HG02623 (cell line): ENCODE measurements around the gene ACSL1.
"Not testable (repeated sequence)": the region's sequence is repeated elsewhere in the genome, so short reads cannot be mapped to it uniquely, and the experiment has no call there.

ENCODE experiments used
- ATAC-seq: cut with Tn5 transposase; IDR thresholded peaks from one replicate; pipeline ENCODE4 v1.9.1; 2021; ENCODE audit warnings: moderate library complexity; ENCODE audit not compliant: unreplicated experiment

ACSL1 gene

DNA sequence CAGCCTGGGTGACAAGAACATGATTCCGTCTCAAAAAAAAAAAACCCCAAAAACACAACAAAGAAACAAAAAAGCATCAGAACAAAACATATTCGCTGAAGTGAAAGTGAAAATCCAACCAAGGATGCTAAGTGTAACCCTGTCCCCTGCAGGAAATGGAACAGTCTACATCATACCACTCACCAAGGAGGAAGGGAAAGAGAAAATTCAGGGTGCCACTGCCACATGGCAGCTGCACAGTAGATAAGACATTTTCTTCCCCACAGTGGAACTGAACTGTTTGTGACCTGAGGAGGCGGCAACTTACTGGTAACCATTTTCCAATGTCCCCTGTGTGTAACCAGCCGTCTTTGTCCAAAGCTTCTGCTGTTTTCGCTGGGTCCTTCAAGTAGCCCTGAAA, 63.7 kb downstream of the ACSL1 start:
- ATAC-seq, result peak; percentile 95

DNA sequence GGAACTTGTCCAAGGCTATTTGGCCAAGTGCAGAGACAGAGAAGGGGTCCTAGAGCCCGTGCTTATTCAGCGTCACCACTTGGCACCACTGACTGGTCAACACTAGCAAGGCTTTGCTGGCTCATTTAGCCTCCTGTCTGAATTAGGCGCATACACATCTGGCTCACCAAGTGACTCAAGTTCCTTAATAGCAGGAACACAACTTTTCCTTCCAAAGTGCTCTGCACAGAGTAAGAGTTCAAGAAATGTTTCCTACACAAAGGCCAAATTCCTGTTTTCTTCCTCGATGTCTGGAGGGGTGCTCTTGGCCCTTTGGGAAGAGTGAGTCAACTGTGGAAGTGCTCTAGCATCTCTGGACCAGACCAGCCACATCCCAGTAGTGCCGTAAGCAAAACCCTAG, 65.1 kb downstream of the ACSL1 start:
- no peak for ATAC-seq

- no peak for ATAC-seq
Observed at GRCh38 chr4:184757810-184758209, 68.0 kb downstream of the ACSL1 start.

DNA sequence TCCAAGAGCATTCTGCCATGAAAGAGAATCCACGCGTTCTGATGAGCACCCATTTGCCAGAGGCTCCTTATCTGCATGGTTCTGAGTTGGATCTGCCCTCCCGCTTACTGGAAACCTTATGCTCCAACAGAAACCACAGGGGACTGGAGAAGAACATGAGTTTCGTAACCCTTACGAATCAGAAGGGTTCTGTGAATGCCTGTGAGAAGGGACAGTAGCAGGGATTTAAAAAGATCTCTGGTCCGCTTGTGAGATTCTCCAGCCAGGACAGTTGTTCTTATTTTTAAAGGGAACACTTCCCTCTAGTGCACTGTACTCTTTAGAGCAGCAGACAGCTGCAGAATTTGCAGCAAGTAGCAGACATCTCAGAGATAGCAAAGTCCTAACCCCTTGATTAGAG, 69.4 kb downstream of the ACSL1 start:
- no peak for ATAC-seq

GRCh38 chr4:184755278-184755677, 70.5 kb downstream of the ACSL1 start:
- ATAC-seq, result no peak

GRCh38 chr4:184752496-184753275, 73.1 kb downstream of the ACSL1 start:
- no peak for ATAC-seq

- ATAC-seq, result no peak
Observed at GRCh38 chr4:184751585-184751956, 74.2 kb downstream of the ACSL1 start.

DNA sequence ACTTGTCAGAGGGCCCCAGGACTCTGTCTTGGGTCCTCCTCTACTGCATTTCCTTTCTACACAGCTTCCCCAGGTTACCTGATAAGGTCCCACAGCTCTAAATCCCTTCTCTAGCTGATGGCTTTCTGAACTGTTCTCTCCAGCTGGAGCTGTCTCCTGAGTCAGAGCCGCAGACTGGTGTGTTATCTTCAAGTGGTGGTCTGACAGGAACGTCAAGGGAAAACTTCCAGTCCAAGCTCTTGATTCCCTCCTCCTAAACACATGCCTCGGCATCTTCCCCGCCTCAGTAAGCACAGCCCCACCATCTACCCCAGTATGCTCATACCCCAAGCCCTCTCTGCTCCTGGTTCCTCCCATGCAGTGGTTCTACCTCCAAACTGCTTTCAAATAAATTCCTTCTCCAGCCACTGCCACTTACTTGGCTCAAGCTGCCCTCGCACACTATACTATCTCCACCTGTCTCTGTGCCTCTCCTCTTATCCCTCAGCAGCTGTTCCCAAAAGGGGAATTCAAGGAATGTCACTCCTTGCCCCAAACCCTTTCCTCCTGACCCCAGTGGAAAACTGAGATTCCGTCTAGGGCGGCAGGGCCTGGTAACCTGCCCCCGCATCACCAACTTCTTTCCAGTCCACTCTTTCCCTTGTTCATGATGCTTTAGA, 74.7 kb downstream of the ACSL1 start:
- no peak for ATAC-seq

- no peak for ATAC-seq
Observed at GRCh38 chr4:184748251-184748652, 77.5 kb downstream of the ACSL1 start.

DNA sequence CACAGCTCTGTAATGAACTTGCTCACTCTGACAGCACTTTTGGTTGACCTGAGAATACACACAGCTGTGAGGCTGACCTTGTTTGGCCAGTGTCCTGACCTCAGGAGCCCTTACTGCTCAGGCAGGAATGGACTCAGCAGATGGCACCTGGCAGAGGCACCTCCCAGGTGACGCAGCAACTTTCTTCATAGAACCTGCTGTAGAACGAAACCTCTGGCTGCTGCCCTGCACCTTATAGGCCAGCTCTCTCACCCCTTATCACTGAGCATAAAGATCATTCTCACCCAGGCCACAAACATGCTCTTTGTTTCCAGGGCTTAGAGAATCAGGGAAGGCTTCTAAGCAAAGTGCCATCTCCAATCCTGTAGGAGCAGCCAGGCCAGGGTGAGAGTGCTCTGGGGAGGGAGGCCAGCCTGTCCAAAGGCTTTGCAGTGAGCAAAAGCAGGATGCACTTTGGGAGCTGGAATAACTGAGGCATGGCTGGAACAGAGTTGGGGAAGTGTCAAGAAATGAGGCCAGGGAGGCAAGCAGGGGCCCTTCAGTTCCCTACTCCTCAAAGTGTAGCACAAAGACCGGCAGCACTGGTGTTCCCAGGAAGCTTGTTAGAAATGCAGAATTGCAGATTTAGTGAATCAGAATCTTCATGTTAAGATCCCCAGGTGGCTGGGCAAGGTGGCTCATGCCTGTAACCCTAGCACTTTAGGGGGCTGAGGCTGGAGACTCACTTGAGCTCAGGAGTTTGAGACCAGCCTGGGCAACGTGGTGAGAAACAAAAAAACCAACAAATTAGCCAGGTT, 78.5 kb downstream of the ACSL1 start:
- no peak for ATAC-seq

GRCh38 chr4:184745831-184746795, 79.7 kb downstream of the ACSL1 start:
- no peak for ATAC-seq

DNA sequence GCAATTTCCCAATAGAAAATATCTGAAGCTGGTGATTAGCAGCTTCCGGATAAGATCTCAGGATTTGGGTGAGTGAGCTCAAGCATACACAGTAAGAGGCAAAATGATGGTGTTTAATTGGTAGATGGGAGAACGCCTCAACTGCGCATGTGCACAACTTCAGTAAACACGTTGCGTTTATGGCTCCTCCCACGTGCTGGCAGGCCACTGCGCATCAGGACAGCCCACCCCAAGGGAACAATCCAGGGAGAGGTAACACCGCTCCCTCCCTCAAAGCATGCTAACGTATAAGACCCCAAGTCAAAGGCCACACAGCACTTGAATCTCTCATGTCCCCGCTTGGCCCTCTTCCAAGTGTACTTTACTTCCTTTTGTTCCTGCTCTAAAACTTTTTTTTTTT, 81.5 kb downstream of the ACSL1 start:
- ATAC-seq, result no peak

DNA sequence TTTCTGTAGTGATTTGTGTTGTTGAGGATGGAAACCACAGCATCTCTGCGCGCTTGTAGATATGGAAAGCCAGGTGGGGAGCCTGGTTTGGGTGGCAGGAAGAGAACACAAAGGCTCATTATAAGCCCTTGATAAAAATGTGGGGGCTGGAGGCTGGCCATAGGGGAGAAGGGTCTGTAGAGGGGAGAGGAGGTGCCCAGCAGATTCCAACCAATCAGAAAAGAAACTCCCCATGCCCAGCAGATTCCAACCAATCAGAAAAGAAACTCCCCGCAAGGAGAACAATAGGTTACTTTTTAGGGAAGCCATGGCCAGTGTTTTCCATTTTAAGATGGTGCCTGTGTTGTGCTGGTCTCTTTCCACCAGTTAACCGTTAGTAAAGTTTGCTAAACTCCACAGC, 82.1 kb downstream of the ACSL1 start:
- ATAC-seq, result no peak

- not testable (repeated sequence) for ATAC-seq
Observed at GRCh38 chr4:184741651-184742050, 84.1 kb downstream of the ACSL1 start.

DNA sequence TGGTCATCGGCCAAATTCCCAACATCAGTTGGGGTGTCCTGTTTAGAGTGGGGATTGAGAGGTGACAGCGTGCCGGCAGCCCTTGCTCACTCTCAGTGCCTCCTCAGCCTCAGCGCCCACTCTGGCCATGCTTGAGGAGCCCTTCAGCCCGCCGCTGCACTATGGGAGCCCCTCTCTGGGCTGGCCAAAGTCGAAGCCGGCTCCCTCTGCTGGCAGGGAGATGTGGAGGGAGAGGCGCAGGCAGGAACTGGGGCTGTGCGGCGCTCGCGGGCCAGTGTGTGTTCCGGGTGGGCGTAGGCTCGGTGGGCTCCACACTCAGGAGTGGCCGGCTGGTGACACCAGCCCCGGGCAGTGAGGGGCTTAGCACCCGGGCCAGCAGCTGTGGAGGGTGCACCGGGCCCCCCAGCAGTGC, 84.8 kb downstream of the ACSL1 start:
- no peak for ATAC-seq

DNA sequence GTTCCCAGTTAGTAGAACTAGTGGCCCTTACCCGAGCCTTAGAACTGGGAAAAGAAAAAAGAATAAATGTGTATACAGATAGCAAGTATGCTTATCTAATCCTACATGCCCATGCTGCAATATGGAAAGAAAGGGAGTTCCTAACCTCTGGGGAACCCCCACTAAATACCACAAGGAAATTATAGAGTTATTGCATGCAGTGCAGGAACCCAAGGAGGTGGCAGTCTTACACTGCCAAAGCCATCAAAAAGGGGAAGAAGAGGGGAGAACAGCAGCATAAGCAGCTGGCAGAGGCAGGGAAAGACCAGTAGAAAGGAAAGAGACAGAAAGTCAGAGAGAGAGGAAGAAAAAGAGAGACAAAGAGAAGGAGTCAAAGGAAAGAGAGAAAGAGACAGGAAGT, 86.2 kb downstream of the ACSL1 start:
- not testable (repeated sequence) for ATAC-seq

DNA sequence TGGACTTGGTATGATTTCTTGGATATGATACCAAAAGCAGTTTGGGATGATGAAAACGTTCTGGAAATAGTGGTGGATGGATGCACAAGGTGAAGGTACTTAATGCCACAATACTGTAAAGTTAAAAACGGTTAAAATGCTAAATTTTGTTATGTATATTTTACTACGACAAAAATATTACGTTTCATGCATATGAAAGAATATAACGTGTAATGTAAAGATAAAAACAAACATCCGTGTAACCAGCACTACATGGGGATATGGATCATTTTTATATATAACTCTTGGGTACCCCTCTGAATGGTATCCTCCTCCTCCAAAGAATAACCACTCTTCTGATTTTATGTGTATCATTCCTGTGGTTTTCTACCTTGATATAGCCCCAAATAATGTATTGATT, 91.0 kb downstream of the ACSL1 start:
- ATAC-seq, result no peak

GRCh38 chr4:184733654-184734524, 91.9 kb downstream of the ACSL1 start, which contains the start of gene CENPU:
Gene CENPU, minus strand, starts transcription at chr4:184734096. Its CDS starts 34 bp downstream, at chr4:184734062.
- ATAC-seq, result peak; percentile 94

GRCh38 chr4:184732126-184732525, 93.6 kb downstream of the ACSL1 start:
- ATAC-seq, result no peak

GRCh38 chr4:184731056-184731455, 94.7 kb downstream of the ACSL1 start:
- ATAC-seq, result no peak
